Measurements from ENCODE around the gene RASD2.

- TF ChIP-seq TCF7 (CRISPR knock-in tag; IDR thresholded peaks at IDR 0.05; ENCODE audit: low read depth), result no peak
- TF ChIP-seq CTCF (IDR thresholded peaks at IDR 0.05), result no peak
- no peak for TF ChIP-seq JUN (CRISPR knock-in tag; IDR thresholded peaks at IDR 0.05)
- TF ChIP-seq OVOL2 (CRISPR knock-in tag; IDR thresholded peaks at IDR 0.05; ENCODE audit: borderline replicate concordance), result no peak
- TF ChIP-seq, protein P1, sequence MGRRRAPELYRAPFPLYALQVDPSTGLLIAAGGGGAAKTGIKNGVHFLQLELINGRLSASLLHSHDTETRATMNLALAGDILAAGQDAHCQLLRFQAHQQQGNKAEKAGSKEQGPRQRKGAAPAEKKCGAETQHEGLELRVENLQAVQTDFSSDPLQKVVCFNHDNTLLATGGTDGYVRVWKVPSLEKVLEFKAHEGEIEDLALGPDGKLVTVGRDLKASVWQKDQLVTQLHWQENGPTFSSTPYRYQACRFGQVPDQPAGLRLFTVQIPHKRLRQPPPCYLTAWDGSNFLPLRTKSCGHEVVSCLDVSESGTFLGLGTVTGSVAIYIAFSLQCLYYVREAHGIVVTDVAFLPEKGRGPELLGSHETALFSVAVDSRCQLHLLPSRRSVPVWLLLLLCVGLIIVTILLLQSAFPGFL (CRISPR knock-in tag; IDR thresholded peaks at IDR 0.05; ENCODE audit: borderline replicate concordance), result no peak
- TF ChIP-seq CREB1 (CRISPR knock-in tag; IDR thresholded peaks at IDR 0.05), result no peak
- no peak for TF ChIP-seq MAX (CRISPR knock-in tag; IDR thresholded peaks at IDR 0.05)
- TF ChIP-seq ZNF121 (CRISPR knock-in tag; IDR thresholded peaks at IDR 0.05), result no peak
- no peak for TF ChIP-seq ZSCAN18 (CRISPR knock-in tag; IDR thresholded peaks at IDR 0.05)
- TF ChIP-seq ESRRA (CRISPR knock-in tag; IDR thresholded peaks at IDR 0.05; ENCODE audit: borderline replicate concordance), result no peak
- TF ChIP-seq ELF4 (CRISPR knock-in tag; IDR thresholded peaks at IDR 0.05; ENCODE audit: low read depth), result no peak
Observed at GRCh38 chr22:35517769-35518530, 22.7 kb upstream of the RASD2 start.
